Measurements from ENCODE around the gene FAM83C. TPM values are rescaled to one million over a fixed set of nuclear protein-coding genes. Genes with fewer than 3 reads are reported as not detected.

The FAM83C gene
- total and polyA plus RNA-seq, 9 of the 15 experiments (the other 6 are each of a cell fraction or from before 2014, with no cell fraction given): not detected

GRCh38 chr20:35273449-35274171, 18.6 kb downstream of the FAM83C start:
- Histone ChIP-seq H3K9me1 (ENCODE audit: control insufficient read depth, insufficient read depth, low read length) (no peaks in the 10 kb centered on the region), H3K9ac (ENCODE audit: insufficient read depth in 1 of 2, low read depth in 2 of 2, low read length in 2 of 2) (peak overlapping the region in 1 of 2 experiments; percentile 69; a peak in 1 of 4 replicates), H3K79me2 (ENCODE audit: control insufficient read depth, insufficient read depth, low read length) (peaks cover 15% of the 10 kb centered on the region), H4K20me1 (replicated peaks; ENCODE audit: control insufficient read depth, insufficient read depth, low read length) (no peaks in the 10 kb centered on the region), H3K4me1 (replicated peaks in 1 of 2; ENCODE audit: control insufficient read depth in 2 of 2, insufficient read depth in 2 of 2, low read length in 2 of 2) (peaks cover 16 to 61% of the 10 kb centered on the region in 2 experiments; a peak in 4 of 5 replicates), H3K27me3 (ENCODE audit: control insufficient read depth in 2 of 2, insufficient read depth in 2 of 2, low read length in 2 of 2) (no peaks in the 10 kb centered on the region), H3K4me2 (ENCODE audit: insufficient read depth, low read length) (no peak overlapping the region), H3K27ac (ENCODE audit: extremely low read depth, low read depth, low read length) (no peak overlapping the region), H3K9me3 (replicated peaks; ENCODE audit: control insufficient read depth, insufficient read depth, low read depth, low read length) (no peaks in the 10 kb centered on the region), H2AFZ (ENCODE audit: low read depth, low read length) (no peak overlapping the region), H3K36me3 (ENCODE audit: control insufficient read depth, insufficient read depth, low read length) (peaks cover 32% of the 10 kb centered on the region; the same call in 2 of the 3 replicates), H3K4me3 (no peak overlapping the region)
- no peak for TF ChIP-seq ZNF589 (CRISPR knock-in tag; IDR thresholded peaks at IDR 0.05; ENCODE audit: low read depth)
- no peak for TF ChIP-seq GATAD2A (IDR thresholded peaks at IDR 0.05)
- TF ChIP-seq RUNX1 (IDR thresholded peaks at IDR 0.05; ENCODE audit: low read depth): no peak
- TF ChIP-seq TAF9B (IDR thresholded peaks at IDR 0.05; ENCODE audit: partially characterized antibody): no peak
- no peak for TF ChIP-seq COPS2 (conservative IDR thresholded peaks at IDR 0.05)
- no peak for TF ChIP-seq GTF2B (IDR thresholded peaks at IDR 0.05; ENCODE audit: extremely low read depth, insufficient read length)
- no peak for TF ChIP-seq NEUROD1 (IDR thresholded peaks at IDR 0.05; ENCODE audit: borderline replicate concordance, low read depth, low read length, partially characterized antibody)
- TF ChIP-seq BMI1 (IDR thresholded peaks at IDR 0.05; ENCODE audit: low read length): no peak
- no peak for TF ChIP-seq KDM2B (CRISPR knock-in tag; IDR thresholded peaks at IDR 0.05)
- TF ChIP-seq CBX5 (IDR thresholded peaks at IDR 0.05; ENCODE audit: borderline replicate concordance, low read depth): no peak
- no peak for TF ChIP-seq MEF2A (IDR thresholded peaks at IDR 0.05; ENCODE audit: control insufficient read depth, low read depth, low read length)
- no peak for TF ChIP-seq SRSF3 (IDR thresholded peaks at IDR 0.05; ENCODE audit: insufficient read depth, low read length)
- TF ChIP-seq SRF (CRISPR knock-in tag; IDR thresholded peaks at IDR 0.05): no peak
- no peak for TF ChIP-seq HNRNPK (IDR thresholded peaks at IDR 0.05; ENCODE audit: low read depth, low read length, poor library complexity, severe bottlenecking)
- no peak for TF ChIP-seq SOX6 (IDR thresholded peaks at IDR 0.05)
- TF ChIP-seq CEBPG (CRISPR knock-in tag; IDR thresholded peaks at IDR 0.05): no peak
- TF ChIP-seq CEBPG (tag; conservative IDR thresholded peaks at IDR 0.05 in 1 of 2, IDR thresholded peaks at IDR 0.05 in 1 of 2): no peak
- no peak for TF ChIP-seq ELK3 (CRISPR knock-in tag; IDR thresholded peaks at IDR 0.05)
- TF ChIP-seq CBFA2T3 (IDR thresholded peaks at IDR 0.05): no peak
- DNase-seq (ENCODE audit: extremely low read depth in 1 of 4, low spot score in 3 of 4) (no peak), FAIRE-seq (no peak), ATAC-seq (no peak)
- WGBS (ENCODE audit: insufficient coverage, low coverage, missing lambda C conversion rate): 74% methylated on average over 13 of the region's 13 CpGs
- in situ Hi-C loops (cut with MboI): no loop called here
- ChIA-PET POLR2A (interaction anchor here (0.6 kb wide), 1 partner anchor 953 kb away, joined by 3 read pairs; no protein-coding TSS in a partner anchor), CTCF (ENCODE audit: low intra/inter-chr PET ratio) (no interaction called here)
- BruUV-seq (replicated peaks): no TSS peak
- intact Hi-C loops (cut with micrococcal nuclease): no loop called here
